HEK293 (cell line): ENCODE data around the gene UNC93A.

ENCODE experiments used
- ZNF121 ChIP-seq: fragments of 450-650 bp; formaldehyde crosslinking; IDR thresholded peaks from 2 replicates; pipeline ENCODE4 v1.5.1; 2016; ENCODE audit warnings: missing biosample characterization, missing genetic modification characterization
- TF ChIP-seq, protein P1 (sequence below): fragments of 450-650 bp; formaldehyde crosslinking; IDR thresholded peaks from 2 replicates; pipeline ENCODE4 v1.5.1; 2016; ENCODE audit warnings: missing biosample characterization, missing genetic modification characterization

DNA sequence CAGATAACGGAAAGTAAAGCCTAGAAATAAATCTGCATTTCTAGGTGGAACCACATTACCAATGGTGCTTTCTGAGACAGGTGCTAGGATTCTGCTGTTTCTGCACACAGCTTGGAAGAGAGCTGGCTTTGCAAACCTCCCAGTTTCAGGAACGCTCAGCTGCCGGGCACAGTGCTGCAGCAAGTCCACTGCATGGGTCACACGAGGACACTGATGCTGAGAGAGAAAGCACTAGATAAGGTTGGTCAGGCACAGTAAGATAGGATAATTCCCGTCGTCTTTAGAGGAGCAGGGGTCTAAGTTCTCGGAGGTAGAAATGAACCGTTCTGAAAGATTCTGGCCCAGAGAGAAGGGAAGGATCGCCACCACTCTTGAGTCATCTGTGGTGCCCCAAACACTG is 11.0 kb downstream of the UNC93A start:
- TF ChIP-seq, protein P1, sequence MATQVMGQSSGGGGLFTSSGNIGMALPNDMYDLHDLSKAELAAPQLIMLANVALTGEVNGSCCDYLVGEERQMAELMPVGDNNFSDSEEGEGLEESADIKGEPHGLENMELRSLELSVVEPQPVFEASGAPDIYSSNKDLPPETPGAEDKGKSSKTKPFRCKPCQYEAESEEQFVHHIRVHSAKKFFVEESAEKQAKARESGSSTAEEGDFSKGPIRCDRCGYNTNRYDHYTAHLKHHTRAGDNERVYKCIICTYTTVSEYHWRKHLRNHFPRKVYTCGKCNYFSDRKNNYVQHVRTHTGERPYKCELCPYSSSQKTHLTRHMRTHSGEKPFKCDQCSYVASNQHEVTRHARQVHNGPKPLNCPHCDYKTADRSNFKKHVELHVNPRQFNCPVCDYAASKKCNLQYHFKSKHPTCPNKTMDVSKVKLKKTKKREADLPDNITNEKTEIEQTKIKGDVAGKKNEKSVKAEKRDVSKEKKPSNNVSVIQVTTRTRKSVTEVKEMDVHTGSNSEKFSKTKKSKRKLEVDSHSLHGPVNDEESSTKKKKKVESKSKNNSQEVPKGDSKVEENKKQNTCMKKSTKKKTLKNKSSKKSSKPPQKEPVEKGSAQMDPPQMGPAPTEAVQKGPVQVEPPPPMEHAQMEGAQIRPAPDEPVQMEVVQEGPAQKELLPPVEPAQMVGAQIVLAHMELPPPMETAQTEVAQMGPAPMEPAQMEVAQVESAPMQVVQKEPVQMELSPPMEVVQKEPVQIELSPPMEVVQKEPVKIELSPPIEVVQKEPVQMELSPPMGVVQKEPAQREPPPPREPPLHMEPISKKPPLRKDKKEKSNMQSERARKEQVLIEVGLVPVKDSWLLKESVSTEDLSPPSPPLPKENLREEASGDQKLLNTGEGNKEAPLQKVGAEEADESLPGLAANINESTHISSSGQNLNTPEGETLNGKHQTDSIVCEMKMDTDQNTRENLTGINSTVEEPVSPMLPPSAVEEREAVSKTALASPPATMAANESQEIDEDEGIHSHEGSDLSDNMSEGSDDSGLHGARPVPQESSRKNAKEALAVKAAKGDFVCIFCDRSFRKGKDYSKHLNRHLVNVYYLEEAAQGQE, result no peak
- TF ChIP-seq ZNF121 (tag by site-specific recombination), result no peak
